NCI-H446 (cell line): Measurements from ENCODE around the gene TMEM236.

ENCODE experiments used
- DNase-seq, 2 experiments: peaks; one replicate each; lab custom pipeline; 2025; lab: John Stamatoyannopoulos, UW

TMEM236 gene

DNA sequence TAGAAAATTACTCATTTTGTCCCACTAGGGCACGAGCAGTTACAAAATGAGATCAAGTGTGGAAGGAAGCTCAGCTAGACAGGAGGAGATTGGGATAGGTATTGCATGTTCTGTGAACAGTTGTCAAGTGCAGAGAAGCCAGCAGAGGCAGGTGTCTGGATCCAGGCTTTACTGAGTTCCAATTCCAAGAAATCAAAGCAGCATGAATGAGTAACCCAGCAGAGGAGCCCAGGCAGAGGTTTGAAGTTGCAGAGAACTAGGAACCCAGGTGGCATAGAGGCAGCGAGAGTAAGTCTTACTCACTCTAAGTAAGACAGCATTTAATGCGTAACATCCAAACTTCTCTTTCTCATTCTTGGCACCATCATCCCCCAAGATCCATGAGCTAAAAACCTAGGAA is 68.9 kb downstream of the TMEM236 start:
- no peak for DNase-seq

- DNase-seq = no peak
Observed at GRCh38 chr10:17821893-17822292, 69.9 kb downstream of the TMEM236 start.

GRCh38 chr10:17831341-17831740 is 79.3 kb downstream of the TMEM236 start:
- DNase-seq = no peak

DNA sequence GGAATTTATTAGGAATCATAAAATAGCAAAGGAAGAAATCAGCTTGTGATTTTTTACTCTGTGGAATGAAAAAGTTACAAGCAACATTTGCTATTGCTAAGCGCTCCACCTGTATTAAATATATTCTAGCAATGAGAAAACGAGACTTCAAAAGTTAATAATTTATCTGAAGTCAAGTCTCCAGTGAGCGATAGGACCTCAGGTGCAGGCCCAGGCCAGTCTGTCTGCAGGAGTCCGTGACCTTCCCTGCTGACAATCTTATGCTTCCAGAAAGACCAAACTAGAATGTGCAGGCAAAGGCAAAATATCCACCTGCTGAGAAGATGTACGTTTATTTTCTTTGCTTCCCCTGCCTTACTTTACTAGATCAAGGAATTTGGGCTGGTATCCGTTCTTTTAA is 79.9 kb downstream of the TMEM236 start:
- DNase-seq = no peak

GRCh38 chr10:17833656-17834055 is 81.7 kb downstream of the TMEM236 start:
- DNase-seq = no peak

- peak in 1 of 2 experiments; percentile 3 for DNase-seq
Observed at GRCh38 chr10:17835688-17836087, 83.7 kb downstream of the TMEM236 start.

DNA sequence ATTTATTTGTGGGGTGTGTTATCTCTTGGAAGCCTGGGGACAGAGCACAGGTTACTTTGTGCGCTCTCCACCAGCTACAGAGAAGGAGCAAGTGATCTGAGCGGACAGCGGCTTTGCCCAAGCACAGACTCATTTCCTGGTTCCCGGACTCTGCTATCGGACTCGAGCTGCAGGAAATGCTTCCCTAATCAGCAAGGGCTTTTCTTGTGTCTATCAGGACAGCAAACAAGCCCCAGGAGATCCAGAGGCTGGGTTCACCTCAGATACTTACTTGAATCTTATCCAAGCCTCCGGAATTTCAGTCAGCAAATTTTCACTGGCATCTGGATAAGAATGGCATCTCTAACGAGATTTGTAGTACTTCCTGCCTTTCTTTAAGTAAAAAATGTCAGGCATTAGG is 84.9 kb downstream of the TMEM236 start:
- peak in 1 of 2 experiments; percentile 5 for DNase-seq

GRCh38 chr10:17838080-17838648 is 86.2 kb downstream of the TMEM236 start:
- peak; percentile 24 to 52 for DNase-seq

GRCh38 chr10:17841050-17841449 is 89.0 kb downstream of the TMEM236 start:
- DNase-seq = no peak

GRCh38 chr10:17842641-17843040 is 90.6 kb downstream of the TMEM236 start:
- no peak for DNase-seq

DNA sequence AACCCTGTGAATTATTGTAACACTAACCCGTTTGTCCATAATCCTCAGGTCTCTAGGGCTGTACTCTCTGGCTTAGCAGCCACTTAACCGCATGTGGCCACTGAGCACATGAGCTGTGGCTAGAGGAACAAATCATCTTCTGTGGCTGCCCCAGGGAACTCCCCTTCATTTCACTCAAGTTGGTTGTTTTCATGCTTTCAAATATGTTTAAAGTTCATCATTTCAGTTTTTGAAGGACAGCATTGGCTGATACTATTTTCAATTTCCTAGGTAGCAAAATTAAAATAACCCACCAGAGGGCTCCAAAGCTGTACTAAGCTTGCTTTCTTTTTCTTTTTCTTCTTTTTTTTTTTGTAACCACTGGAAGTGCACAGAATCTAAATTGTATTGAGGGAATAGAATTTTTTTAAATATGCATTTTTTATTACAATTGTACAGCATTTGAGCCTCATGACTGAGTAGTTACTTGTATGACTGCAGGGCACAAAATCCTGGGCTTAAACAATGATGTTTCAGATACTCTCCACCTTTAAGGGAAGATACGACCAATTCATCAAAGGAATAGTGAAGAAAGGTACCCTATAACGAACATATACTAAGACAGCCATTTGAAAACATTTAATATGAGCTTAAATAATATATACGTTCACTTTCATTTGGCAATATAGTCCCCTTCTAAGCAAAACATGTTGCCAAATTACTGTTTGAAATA is 95.7 kb downstream of the TMEM236 start:
- DNase-seq = peak in 1 of 2 experiments; percentile 20

DNA sequence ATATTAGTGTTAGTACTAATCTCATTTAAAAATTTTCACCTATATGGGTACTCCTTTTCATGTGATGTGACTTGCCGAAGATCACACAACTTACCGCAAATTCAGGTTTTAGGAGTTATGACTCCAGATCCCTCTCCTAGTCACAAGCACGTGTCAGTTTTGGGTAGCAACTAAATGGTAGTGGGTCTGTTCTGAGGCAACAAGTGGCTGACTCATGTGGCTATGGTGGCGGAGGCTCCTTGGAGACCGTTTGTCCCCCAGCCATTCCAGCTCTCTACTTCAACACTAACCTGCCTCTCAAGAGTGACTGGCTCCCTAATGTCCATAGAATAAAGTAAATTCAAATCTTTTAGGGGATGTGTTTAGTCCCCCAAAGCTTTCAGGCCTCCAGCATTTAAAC is 96.6 kb downstream of the TMEM236 start:
- DNase-seq = no peak
